ENCODE data around the gene ZDHHC17.
"Not testable (repeated sequence)": the region's sequence is repeated elsewhere in the genome, so short reads cannot be mapped to it uniquely, and the experiment has no call there.

Gene ZDHHC17

DNA sequence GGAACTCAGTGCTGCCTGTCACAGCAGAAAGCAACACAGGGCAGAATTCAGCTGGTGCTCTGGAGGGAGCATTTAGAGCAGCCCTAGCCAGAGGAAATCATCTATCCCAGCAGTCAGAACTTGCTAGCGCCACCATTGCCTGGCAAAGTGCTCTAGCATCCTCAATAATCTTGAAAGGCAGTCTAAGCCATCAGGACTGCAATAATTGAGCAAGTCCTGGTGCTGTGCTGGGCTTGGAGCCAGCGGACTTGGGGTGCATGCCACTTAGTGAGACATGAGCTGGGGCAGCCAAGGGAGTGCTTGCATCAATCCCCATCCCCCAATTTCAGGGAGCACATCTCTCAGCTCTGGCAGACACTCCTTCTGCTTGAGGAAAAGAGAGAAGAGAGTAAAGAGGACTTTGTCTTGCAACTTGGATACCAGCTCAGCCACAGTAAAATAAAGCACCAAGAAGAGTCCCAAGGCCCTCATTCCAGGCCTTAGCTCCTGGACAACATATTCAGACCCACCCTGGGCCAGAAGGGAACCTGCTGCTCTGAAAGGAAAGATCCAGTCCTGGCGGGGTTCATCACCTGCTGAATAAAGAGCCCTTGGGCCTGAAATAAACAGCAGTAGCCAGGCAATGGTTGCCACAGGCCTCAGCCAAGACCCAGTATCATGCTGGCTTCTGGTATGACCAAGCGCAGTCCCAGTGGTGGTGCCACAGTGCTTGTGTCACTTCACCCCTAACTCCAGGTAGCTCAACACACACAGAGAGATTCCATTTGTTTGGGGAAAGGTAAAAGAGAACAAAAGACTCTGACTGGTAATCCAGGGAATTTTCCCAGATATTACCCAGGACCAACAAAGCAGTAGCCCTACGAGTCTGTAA is 44.5 kb upstream of the ZDHHC17 start:
- no peak overlapping the region for H3K4me3 ChIP-seq (ENCODE audit: low read depth, low read length)
- TF ChIP-seq, protein P1, sequence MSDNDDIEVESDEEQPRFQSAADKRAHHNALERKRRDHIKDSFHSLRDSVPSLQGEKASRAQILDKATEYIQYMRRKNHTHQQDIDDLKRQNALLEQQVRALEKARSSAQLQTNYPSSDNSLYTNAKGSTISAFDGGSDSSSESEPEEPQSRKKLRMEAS (IDR thresholded peaks at IDR 0.05; ENCODE audit: low read depth, low read length) = no peak
- TF ChIP-seq, protein P2, sequence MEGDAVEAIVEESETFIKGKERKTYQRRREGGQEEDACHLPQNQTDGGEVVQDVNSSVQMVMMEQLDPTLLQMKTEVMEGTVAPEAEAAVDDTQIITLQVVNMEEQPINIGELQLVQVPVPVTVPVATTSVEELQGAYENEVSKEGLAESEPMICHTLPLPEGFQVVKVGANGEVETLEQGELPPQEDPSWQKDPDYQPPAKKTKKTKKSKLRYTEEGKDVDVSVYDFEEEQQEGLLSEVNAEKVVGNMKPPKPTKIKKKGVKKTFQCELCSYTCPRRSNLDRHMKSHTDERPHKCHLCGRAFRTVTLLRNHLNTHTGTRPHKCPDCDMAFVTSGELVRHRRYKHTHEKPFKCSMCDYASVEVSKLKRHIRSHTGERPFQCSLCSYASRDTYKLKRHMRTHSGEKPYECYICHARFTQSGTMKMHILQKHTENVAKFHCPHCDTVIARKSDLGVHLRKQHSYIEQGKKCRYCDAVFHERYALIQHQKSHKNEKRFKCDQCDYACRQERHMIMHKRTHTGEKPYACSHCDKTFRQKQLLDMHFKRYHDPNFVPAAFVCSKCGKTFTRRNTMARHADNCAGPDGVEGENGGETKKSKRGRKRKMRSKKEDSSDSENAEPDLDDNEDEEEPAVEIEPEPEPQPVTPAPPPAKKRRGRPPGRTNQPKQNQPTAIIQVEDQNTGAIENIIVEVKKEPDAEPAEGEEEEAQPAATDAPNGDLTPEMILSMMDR (IDR thresholded peaks at IDR 0.05; ENCODE audit: low read depth, low read length) = no peak
- TF ChIP-seq POLR2A (IDR thresholded peaks at IDR 0.05; ENCODE audit: extremely low read depth, insufficient read length) (no peak), MYC (IDR thresholded peaks at IDR 0.05; ENCODE audit: low read depth, low read length) (no peak)
- DNase-seq (ENCODE audit: low read depth) = no peak

- DNase-seq (ENCODE audit: low read depth) = no peak
Observed at GRCh38 chr12:76720068-76720467, 43.8 kb upstream of the ZDHHC17 start.

GRCh38 chr12:76726626-76727025 is 37.3 kb upstream of the ZDHHC17 start:
- no peak for DNase-seq (ENCODE audit: low read depth)
- TF ChIP-seq, protein P1 (IDR thresholded peaks at IDR 0.05; ENCODE audit: low read depth, low read length) = no peak
- TF ChIP-seq POLR2A (IDR thresholded peaks at IDR 0.05; ENCODE audit: extremely low read depth, insufficient read length) = no peak
- TF ChIP-seq, protein P2 (IDR thresholded peaks at IDR 0.05; ENCODE audit: low read depth, low read length) = no peak
- no peak for TF ChIP-seq MYC (IDR thresholded peaks at IDR 0.05; ENCODE audit: low read depth, low read length)
- H3K4me3 ChIP-seq (ENCODE audit: low read depth, low read length) = no peak overlapping the region

More at GRCh38 chr12:76720068-76720467, 43.8 kb upstream of the ZDHHC17 start:
- TF ChIP-seq, protein P2 (IDR thresholded peaks at IDR 0.05; ENCODE audit: low read depth, low read length) = no peak
- no peak for TF ChIP-seq POLR2A (IDR thresholded peaks at IDR 0.05; ENCODE audit: extremely low read depth, insufficient read length)
- TF ChIP-seq, protein P1 (IDR thresholded peaks at IDR 0.05; ENCODE audit: low read depth, low read length) = no peak
- no peak for TF ChIP-seq MYC (IDR thresholded peaks at IDR 0.05; ENCODE audit: low read depth, low read length)
- H3K4me3 ChIP-seq (ENCODE audit: low read depth, low read length) = no peak overlapping the region

- DNase-seq (ENCODE audit: low read depth) = not testable (repeated sequence)
Observed at GRCh38 chr12:76732188-76732587, 31.7 kb upstream of the ZDHHC17 start.

GRCh38 chr12:76737689-76738088 is 26.2 kb upstream of the ZDHHC17 start:
- not testable (repeated sequence) for DNase-seq (ENCODE audit: low read depth); H3K4me3 ChIP-seq (ENCODE audit: low read depth, low read length)

More at GRCh38 chr12:76732188-76732587, 31.7 kb upstream of the ZDHHC17 start:
- not testable (repeated sequence) for H3K4me3 ChIP-seq (ENCODE audit: low read depth, low read length)

GRCh38 chr12:76738824-76739579 is 24.9 kb upstream of the ZDHHC17 start:
- TF ChIP-seq MYC (IDR thresholded peaks at IDR 0.05; ENCODE audit: low read depth, low read length) (no peak), POLR2A (IDR thresholded peaks at IDR 0.05; ENCODE audit: extremely low read depth, insufficient read length) (no peak)
- TF ChIP-seq, protein P2 (IDR thresholded peaks at IDR 0.05; ENCODE audit: low read depth, low read length) = no peak
- TF ChIP-seq, protein P1 (IDR thresholded peaks at IDR 0.05; ENCODE audit: low read depth, low read length) = no peak
- no peak for DNase-seq (ENCODE audit: low read depth)
- no peak overlapping the region for H3K4me3 ChIP-seq (ENCODE audit: low read depth, low read length)
